HG02798 (cell line): ENCODE results near the gene POLDIP3.
"Not testable (repeated sequence)": the region's sequence is repeated elsewhere in the genome, so short reads cannot be mapped to it uniquely, and the experiment has no call there.

Experiments used
- ATAC-seq: cut with Tn5 transposase; IDR thresholded peaks from one replicate; pipeline ENCODE4 v1.9.1; 2021; ENCODE audit warnings: mild to moderate bottlenecking; ENCODE audit not compliant: unreplicated experiment, poor library complexity

Gene POLDIP3

GRCh38 chr22:42591987-42592386, 22.7 kb downstream of the POLDIP3 start:
- ATAC-seq = no peak

GRCh38 chr22:42587588-42588175, 27.0 kb downstream of the POLDIP3 start:
- no peak for ATAC-seq

- no peak for ATAC-seq
Observed at GRCh38 chr22:42586381-42586780, 28.3 kb downstream of the POLDIP3 start.

GRCh38 chr22:42585096-42585495, 29.6 kb downstream of the POLDIP3 start:
- ATAC-seq = no peak

- no peak for ATAC-seq
Observed at GRCh38 chr22:42584364-42584940, 30.2 kb downstream of the POLDIP3 start.

- ATAC-seq = no peak
Observed at GRCh38 chr22:42582987-42583386, 31.7 kb downstream of the POLDIP3 start.

GRCh38 chr22:42581762-42582716, 32.6 kb downstream of the POLDIP3 start:
- ATAC-seq = peak; percentile 73

- peak; percentile 9 for ATAC-seq
Observed at GRCh38 chr22:42581194-42581761, 33.4 kb downstream of the POLDIP3 start.

- ATAC-seq = not testable (repeated sequence)
Observed at GRCh38 chr22:42580040-42580439, 34.6 kb downstream of the POLDIP3 start.

- ATAC-seq = no peak
Observed at GRCh38 chr22:42577623-42578240, 37.0 kb downstream of the POLDIP3 start.

GRCh38 chr22:42577141-42577540, 37.5 kb downstream of the POLDIP3 start:
- ATAC-seq = not testable (repeated sequence)

- ATAC-seq = not testable (repeated sequence)
Observed at GRCh38 chr22:42575996-42576574, 38.6 kb downstream of the POLDIP3 start.

- not testable (repeated sequence) for ATAC-seq
Observed at GRCh38 chr22:42574468-42574867, 40.2 kb downstream of the POLDIP3 start.

- ATAC-seq = not testable (repeated sequence)
Observed at GRCh38 chr22:42574046-42574445, 40.6 kb downstream of the POLDIP3 start.

- not testable (repeated sequence) for ATAC-seq
Observed at GRCh38 chr22:42571068-42571467, 43.6 kb downstream of the POLDIP3 start.

- not testable (repeated sequence) for ATAC-seq
Observed at GRCh38 chr22:42570580-42570979, 44.1 kb downstream of the POLDIP3 start.

- ATAC-seq = not testable (repeated sequence)
Observed at GRCh38 chr22:42567950-42568349, 46.7 kb downstream of the POLDIP3 start.

- ATAC-seq = no peak
Observed at GRCh38 chr22:42565956-42566355, 48.7 kb downstream of the POLDIP3 start.

GRCh38 chr22:42564699-42565098, 50.0 kb downstream of the POLDIP3 start:
- no peak for ATAC-seq

- not testable (repeated sequence) for ATAC-seq
Observed at GRCh38 chr22:42563943-42564342, 50.7 kb downstream of the POLDIP3 start.
